Body of pancreas (tissue), 4 donors: ENCODE measurements around the gene NPHP3. TPM values are rescaled to one million over a fixed set of nuclear protein-coding genes. Genes with fewer than 3 reads are reported as not detected.

Experiments
- ATAC-seq: fragments of 150-250 bp; one replicate; pipeline ENCODE4 v1.9.1; 2016
- DNase-seq, 4 donors: peaks; one replicate each; pipeline ENCODE4 v3.0.0-alpha.2; 2019
- H3K27ac ChIP-seq, 4 donors: fragments of 200-600 bp; sonication (generic); 1 replicate in 3 of 4; 2 replicates in 1 of 4; pipeline versions ENCODE4 v1.5.1 to v1.6.1; 2016 to 2019; ENCODE audit warnings: mild to moderate bottlenecking in 1 of 4, mixed read lengths in 1 of 4, moderate library complexity in 1 of 4
- H3K27me3 ChIP-seq, 2 donors: fragments of 200-600 bp; sonication (generic); one replicate each; pipeline ENCODE4 v1.6.0; 2016; ENCODE audit warnings: mild to moderate bottlenecking in 1 of 2
- H3K36me3 ChIP-seq, 2 donors: fragments of 200-600 bp; sonication (generic); replicated peaks in 1 of 2; 2 replicates each; pipeline ENCODE4 v1.5.1; 2016; ENCODE audit warnings: low read depth in 2 of 2; ENCODE audit not compliant: insufficient read depth in 1 of 2
- H3K4me1 ChIP-seq: fragments of 200-600 bp; sonication (generic); one replicate; pipeline ENCODE4 v1.6.0; 2016
- H3K4me3 ChIP-seq, 2 donors: fragments of 200-600 bp; sonication (generic); 1 replicate in 1 of 2; 2 replicates in 1 of 2; pipeline ENCODE4 v1.5.1; 2016 to 2019
- H3K9me3 ChIP-seq, 3 donors: fragments of 200-600 bp; sonication (generic); 1 replicate in 2 of 3; 2 replicates in 1 of 3; pipeline ENCODE4 v1.5.1; 2016
- CTCF ChIP-seq, 7 experiments: fragments of 450-650 bp in 4 of 7; fragments of 200-600 bp in 3 of 7; sonication (generic) in 3 of 7; IDR thresholded peaks; one replicate each; pipeline ENCODE4 v1.5.1; 2016 to 2019; ENCODE audit warnings: antibody characterized with exemption in 7 of 7
- POLR2A ChIP-seq, 3 donors: fragments of 450-650 bp; IDR thresholded peaks; one replicate each; pipeline ENCODE4 v1.6.1; 2016; ENCODE audit warnings: antibody characterized with exemption in 3 of 3, mild to moderate bottlenecking in 2 of 3
- WGBS, 2 donors: methylation state at CpG; one replicate each; pipeline ENCODE4 v1.1.5; 2017; 5-methylcytosine and 5-hydroxymethylcytosine counted together
- intact Hi-C: fragments of 100-400 bp; cut with DNase I; formaldehyde crosslinking; loops from one replicate; pipeline ENCODE4 v1.15.1; 2023
- total RNA-seq, 2 donors: library from RNA; depleted of rRNA; stranded (reverse); fragments of >200 nt; gene quantifications; one replicate each; pipeline ENCODE4 v1.1.0, GENCODE V29; 2016

Gene NPHP3
- total RNA-seq, 2 donors from 2014 or later, result 31.3 to 31.9 TPM

GRCh38 chr3:132657869-132658747 lies 64.1 kb downstream of the NPHP3 start:
- H3K27me3 ChIP-seq, result no peaks in the 10 kb centered on the region
- no peak overlapping the region for H3K4me3 ChIP-seq
- no peaks in the 10 kb centered on the region for H3K36me3 ChIP-seq
- TF ChIP-seq POLR2A (IDR thresholded peaks at IDR 0.05) (no peak), CTCF (IDR thresholded peaks at IDR 0.05) (no peak)
- H3K4me1 ChIP-seq, result peaks cover 34% of the 10 kb centered on the region
- intact Hi-C loops, result no loop called here
- H3K27ac ChIP-seq, result no peak overlapping the region
- 71 to 75% methylated on average over 8 of the region's 8 CpGs for WGBS, 2 donors
- no peaks in the 10 kb centered on the region for H3K9me3 ChIP-seq
- DNase-seq (no peak), ATAC-seq (no peak)

GRCh38 chr3:132655471-132655870 lies 66.7 kb downstream of the NPHP3 start:
- 76 to 78% methylated on average over 2 of the region's 2 CpGs for WGBS, 2 donors
- ATAC-seq (no peak), DNase-seq (no peak)
- Histone ChIP-seq H3K4me3 (no peak overlapping the region), H3K9me3 (no peaks in the 10 kb centered on the region), H3K27me3 (no peaks in the 10 kb centered on the region), H3K4me1 (peaks cover 23% of the 10 kb centered on the region), H3K27ac (no peak overlapping the region), H3K36me3 (no peaks in the 10 kb centered on the region)
- intact Hi-C loops, result no loop called here
- TF ChIP-seq POLR2A (IDR thresholded peaks at IDR 0.05) (no peak), CTCF (IDR thresholded peaks at IDR 0.05) (no peak)

GRCh38 chr3:132654721-132655120 lies 67.5 kb downstream of the NPHP3 start:
- Histone ChIP-seq H3K36me3 (no peaks in the 10 kb centered on the region), H3K27me3 (no peaks in the 10 kb centered on the region), H3K9me3 (no peaks in the 10 kb centered on the region), H3K4me1 (peaks cover 23% of the 10 kb centered on the region), H3K27ac (no peak overlapping the region), H3K4me3 (no peak overlapping the region)
- DNase-seq, result no peak
- intact Hi-C loops, result no loop called here
- ATAC-seq, result no peak
- TF ChIP-seq POLR2A (IDR thresholded peaks at IDR 0.05), result no peak
- no peak for TF ChIP-seq CTCF (IDR thresholded peaks at IDR 0.05)
- WGBS, 2 donors, result 34 to 43% methylated on average over 5 of the region's 5 CpGs

GRCh38 chr3:132654190-132654589 lies 68.0 kb downstream of the NPHP3 start:
- H3K9me3 ChIP-seq, result no peaks in the 10 kb centered on the region

More at GRCh38 chr3:132654190-132654589, 68.0 kb downstream of the NPHP3 start:
- whole genome bisulfite sequencing, 2 donors, result 75 to 84% methylated on average over 2 of the region's 2 CpGs
- intact Hi-C loops, result no loop called here
- TF ChIP-seq POLR2A (IDR thresholded peaks at IDR 0.05), result no peak
- no peak for TF ChIP-seq CTCF (IDR thresholded peaks at IDR 0.05)
- no peak for ATAC-seq
- Histone ChIP-seq H3K36me3 (no peaks in the 10 kb centered on the region), H3K4me1 (peaks cover 23% of the 10 kb centered on the region), H3K4me3 (no peak overlapping the region), H3K27ac (no peak overlapping the region), H3K27me3 (no peaks in the 10 kb centered on the region)
- no peak for DNase-seq
